Aorta (tissue), 5 donors: ENCODE measurements around the gene BHLHA15. TPM values are rescaled to one million over a fixed set of nuclear protein-coding genes. Genes with fewer than 3 reads are reported as not detected.

Experiments
- ATAC-seq: fragments of 200-7000 bp; cut with Tn5 transposase; one replicate; pipeline ENCODE4 v1.9.1; 2022; ENCODE audit warnings: moderate library complexity; ENCODE audit not compliant: low FRiP score
- DNase-seq, 2 donors: peaks; one replicate each; pipeline ENCODE4 v3.0.0-alpha.2; 2020
- H3K27ac ChIP-seq, 2 donors: one replicate each; pipeline ENCODE4 v1.5.1; 2013; ENCODE audit warnings: low read length in 2 of 2, mild to moderate bottlenecking in 2 of 2, moderate library complexity in 2 of 2, control low read depth in 1 of 2, inconsistent platforms in 1 of 2, low read depth in 1 of 2
- H3K27me3 ChIP-seq, 2 donors: one replicate each; pipeline ENCODE4 v1.6.1; 2013; ENCODE audit warnings: control low read depth in 1 of 2, low read length in 1 of 2, mild to moderate bottlenecking in 1 of 2, moderate library complexity in 1 of 2; ENCODE audit not compliant: insufficient read depth in 2 of 2, control insufficient read depth in 1 of 2
- H3K36me3 ChIP-seq, 2 donors: one replicate each; pipeline ENCODE4 v1.6.1; 2013; ENCODE audit warnings: control low read depth in 1 of 2, low read length in 1 of 2, mild to moderate bottlenecking in 1 of 2; ENCODE audit not compliant: insufficient read depth in 2 of 2, control insufficient read depth in 1 of 2
- H3K4me1 ChIP-seq, 2 donors: one replicate each; pipeline ENCODE4 v1.6.1; 2013; ENCODE audit warnings: low read length in 2 of 2, control low read depth in 1 of 2, mild to moderate bottlenecking in 1 of 2, moderate library complexity in 1 of 2; ENCODE audit not compliant: insufficient read depth in 2 of 2, control insufficient read depth in 1 of 2
- H3K4me3 ChIP-seq, 2 donors: one replicate each; pipeline ENCODE4 v1.5.1; 2013; ENCODE audit warnings: low read length in 2 of 2, control low read depth in 1 of 2, mild to moderate bottlenecking in 1 of 2
- H3K9me3 ChIP-seq: one replicate; pipeline ENCODE4 v1.6.1; 2013; ENCODE audit warnings: mild to moderate bottlenecking, low read length; ENCODE audit not compliant: control insufficient read depth
- WGBS, 2 donors: extraction: QIAGEN DNeasy Blood & Tissue Kit; methylation state at CpG; one replicate each; pipeline ENCODE4 v1.1.7; 2013; 5-methylcytosine and 5-hydroxymethylcytosine counted together
- intact Hi-C, 2 donors: fragments of 100-400 bp; cut with DNase I; formaldehyde crosslinking; loops; one replicate each; pipeline versions ENCODE4 v1.14.2 to v1.15.0; 2022
- polyA plus RNA-seq, 2 donors: library from polyadenylated mRNA; stranded (reverse); fragments of 200-250 nt; gene quantifications; one replicate each; pipeline ENCODE4 v1.2.3, GENCODE V29; 2013
- total RNA-seq, 2 donors: library from RNA; stranded (reverse); fragmentation: NEBNext Ultra II Directional; extraction: Animal tissue kit (Norgen Biotek cat#: 25700); gene quantifications; one replicate each; pipeline ENCODE4 v1.2.1, GENCODE V29; 2021
- donor health status: healthy with polysubstance abuse.
- donor health status: Bipolar disorder and iron deficiency.
- donor health status: DM: no; HTN: no; CAD: no.
- donor health status: DM: no; HTN: no; CAD: no.
- donor health status: DM: yes; HTN: yes; CAD: no.

Gene BHLHA15
- total and polyA plus RNA-seq, 4 donors = 0.36 TPM; not detected in 3

GRCh38 chr7:98194186-98194585, 17.1 kb upstream of the BHLHA15 start:
- ATAC-seq (no peak), DNase-seq (no peak)
- Histone ChIP-seq H3K4me3 (no peak overlapping the region), H3K4me1 (no peaks in the 10 kb centered on the region), H3K9me3 (no peaks in the 10 kb centered on the region), H3K27ac (no peak overlapping the region), H3K27me3 (no peaks in the 10 kb centered on the region), H3K36me3 (peaks cover 3 to 6% of the 10 kb centered on the region in 2 donors)
- intact Hi-C loops = loop anchor here in 1 of 2 donors (10.0 kb wide), 1 partner anchor 51 kb away; no protein-coding TSS in a partner anchor
- WGBS, 2 donors = 96 to 97% methylated on average over 28 of the region's 28 CpGs

- H3K4me1 ChIP-seq = no peaks in the 10 kb centered on the region
- DNase-seq (no peak), ATAC-seq (no peak)
- H3K27ac ChIP-seq = no peak overlapping the region
- peaks cover 3 to 6% of the 10 kb centered on the region in 2 donors for H3K36me3 ChIP-seq
- no peaks in the 10 kb centered on the region for H3K9me3 ChIP-seq
- H3K27me3 ChIP-seq = no peaks in the 10 kb centered on the region
- intact Hi-C loops = loop anchor here in 1 of 2 donors (10.0 kb wide), 1 partner anchor 50 kb away; no protein-coding TSS in a partner anchor
- no peak overlapping the region for H3K4me3 ChIP-seq
- WGBS, 2 donors = 83% methylated on average over 8 of the region's 8 CpGs
These were observed 16.4 kb upstream of the BHLHA15 start for GRCh38 chr7:98194672-98195457.

- Histone ChIP-seq H3K36me3 (peaks cover 0 to 3% of the 10 kb centered on the region in 2 donors), H3K4me1 (no peaks in the 10 kb centered on the region), H3K27me3 (no peaks in the 10 kb centered on the region), H3K4me3 (no peak overlapping the region), H3K27ac (no peak overlapping the region), H3K9me3 (no peaks in the 10 kb centered on the region)
- ATAC-seq (peak; percentile 29), DNase-seq (no peak)
- intact Hi-C loops = loop anchor here in 1 of 2 donors (10.0 kb wide), 1 partner anchor 48 kb away; no protein-coding TSS in a partner anchor
- 93 to 94% methylated on average over 16 of the region's 16 CpGs for WGBS, 2 donors
These were observed 14.3 kb upstream of the BHLHA15 start for GRCh38 chr7:98196706-98197605.

- intact Hi-C loops = loop anchor here in 1 of 2 donors (10.0 kb wide), 1 partner anchor 46 kb away; no protein-coding TSS in a partner anchor
- DNase-seq = no peak
- Histone ChIP-seq H3K4me3 (no peak overlapping the region), H3K9me3 (no peaks in the 10 kb centered on the region), H3K27me3 (no peaks in the 10 kb centered on the region), H3K36me3 (peaks cover 0 to 3% of the 10 kb centered on the region in 2 donors), H3K4me1 (no peaks in the 10 kb centered on the region), H3K27ac (no peak overlapping the region)
- no peak for ATAC-seq
- 90 to 95% methylated on average over 5 of the region's 5 CpGs for WGBS, 2 donors
These were observed 12.1 kb upstream of the BHLHA15 start for GRCh38 chr7:98199131-98199530.

- Histone ChIP-seq H3K9me3 (no peaks in the 10 kb centered on the region), H3K27ac (no peak overlapping the region), H3K27me3 (no peaks in the 10 kb centered on the region), H3K4me1 (no peaks in the 10 kb centered on the region), H3K4me3 (no peak overlapping the region), H3K36me3 (peaks cover 0 to 3% of the 10 kb centered on the region in 2 donors)
- ATAC-seq = no peak
- WGBS, 2 donors = 90 to 92% methylated on average over 6 of the region's 6 CpGs
- intact Hi-C loops = no loop called here
- no peak for DNase-seq
These were observed 10.9 kb upstream of the BHLHA15 start for GRCh38 chr7:98200364-98200763.

- no peaks in the 10 kb centered on the region for H3K27me3 ChIP-seq
- intact Hi-C loops = no loop called here
- H3K4me1 ChIP-seq = no peaks in the 10 kb centered on the region
- no peak overlapping the region for H3K27ac ChIP-seq
- no peaks in the 10 kb centered on the region for H3K9me3 ChIP-seq
- ATAC-seq (no peak), DNase-seq (no peak)
- 86 to 88% methylated on average over 15 of the region's 15 CpGs for WGBS, 2 donors
- no peak overlapping the region for H3K4me3 ChIP-seq
- peaks cover 0 to 2% of the 10 kb centered on the region in 2 donors for H3K36me3 ChIP-seq
These were observed 8.7 kb upstream of the BHLHA15 start for GRCh38 chr7:98202367-98203195.

GRCh38 chr7:98203261-98203963, 7.8 kb upstream of the BHLHA15 start:
- Histone ChIP-seq H3K4me1 (no peaks in the 10 kb centered on the region), H3K4me3 (no peak overlapping the region), H3K36me3 (peaks cover 0 to 2% of the 10 kb centered on the region in 2 donors), H3K27me3 (no peaks in the 10 kb centered on the region), H3K9me3 (no peaks in the 10 kb centered on the region), H3K27ac (no peak overlapping the region)
- peak; percentile 48 for ATAC-seq
- WGBS, 2 donors = 96% methylated on average over 28 of the region's 28 CpGs
- intact Hi-C loops = no loop called here
- DNase-seq = no peak
